HG03064 (cell line): ENCODE data around the gene BLACAT1.
"Not testable (repeated sequence)": the region's sequence is repeated elsewhere in the genome, so short reads cannot be mapped to it uniquely, and the experiment has no call there.

Experiments used
- ATAC-seq: cut with Tn5 transposase; IDR thresholded peaks from one replicate; pipeline ENCODE4 v1.9.1; 2021; ENCODE audit warnings: low read depth; ENCODE audit not compliant: unreplicated experiment

BLACAT1 gene

GRCh38 chr1:205484985-205485967 lies 29.4 kb upstream of the BLACAT1 start:
- no peak for ATAC-seq

- ATAC-seq = no peak
Observed at GRCh38 chr1:205483372-205483771, 27.5 kb upstream of the BLACAT1 start.

- ATAC-seq = not testable (repeated sequence)
Observed at GRCh38 chr1:205482587-205482986, 26.7 kb upstream of the BLACAT1 start.

GRCh38 chr1:205481629-205482151 lies 25.8 kb upstream of the BLACAT1 start:
- ATAC-seq = no peak

GRCh38 chr1:205481218-205481617 lies 25.4 kb upstream of the BLACAT1 start:
- no peak for ATAC-seq

GRCh38 chr1:205480349-205480985 lies 24.6 kb upstream of the BLACAT1 start:
- ATAC-seq = no peak

- ATAC-seq = not testable (repeated sequence)
Observed at GRCh38 chr1:205478985-205479384, 23.1 kb upstream of the BLACAT1 start.

- no peak for ATAC-seq
Observed at GRCh38 chr1:205477759-205478247, 22.0 kb upstream of the BLACAT1 start.

GRCh38 chr1:205477121-205477758 lies 21.4 kb upstream of the BLACAT1 start:
- ATAC-seq = no peak

GRCh38 chr1:205476648-205477047 lies 20.8 kb upstream of the BLACAT1 start:
- ATAC-seq = no peak

GRCh38 chr1:205475855-205476254 lies 20.0 kb upstream of the BLACAT1 start:
- no peak for ATAC-seq

GRCh38 chr1:205474571-205474970 lies 18.7 kb upstream of the BLACAT1 start:
- no peak for ATAC-seq

GRCh38 chr1:205473966-205474365 lies 18.1 kb upstream of the BLACAT1 start:
- no peak for ATAC-seq

GRCh38 chr1:205473475-205473874 lies 17.6 kb upstream of the BLACAT1 start:
- ATAC-seq = no peak

- ATAC-seq = no peak
Observed at GRCh38 chr1:205472737-205473441, 17.0 kb upstream of the BLACAT1 start.

- ATAC-seq = no peak
Observed at GRCh38 chr1:205470131-205470530, 14.3 kb upstream of the BLACAT1 start.

GRCh38 chr1:205466595-205467220 lies 10.9 kb upstream of the BLACAT1 start:
- ATAC-seq = no peak

- no peak for ATAC-seq
Observed at GRCh38 chr1:205465392-205465791, 9.5 kb upstream of the BLACAT1 start.

- no peak for ATAC-seq
Observed at GRCh38 chr1:205458777-205459566, 3.1 kb upstream of the BLACAT1 start.
